Neural progenitor cell (in vitro differentiated cells): Measurements from ENCODE around the gene MYO18B. TPM values are rescaled to one million over a fixed set of nuclear protein-coding genes. Genes with fewer than 3 reads are reported as not detected.

Experiments used
- DNase-seq: peaks from one replicate; pipeline ENCODE4 v3.0.0-alpha.2; 2016; ENCODE audit warnings: low spot score
- H2AFZ ChIP-seq: fragments of 200-600 bp; sonication (generic); replicated peaks from 2 replicates; pipeline ENCODE4 v1.6.1; 2016; ENCODE audit warnings: antibody characterized with exemption
- H3F3A ChIP-seq: fragments of 200-600 bp; sonication (generic); 2 replicates; pipeline ENCODE4 v1.6.1; 2016; ENCODE audit warnings: antibody characterized with exemption, low read depth
- H3K27ac ChIP-seq: fragments of 200-600 bp; sonication (generic); 2 replicates; pipeline ENCODE4 v1.5.1; 2016; ENCODE audit warnings: mild to moderate bottlenecking
- H3K27me3 ChIP-seq: fragments of 200-600 bp; sonication (generic); 2 replicates; pipeline ENCODE4 v1.6.1; 2016; ENCODE audit warnings: mild to moderate bottlenecking, moderate library complexity
- H3K36me3 ChIP-seq: fragments of 200-600 bp; sonication (generic); 2 replicates; pipeline ENCODE4 v1.5.1; 2016
- H3K4me1 ChIP-seq: fragments of 200-600 bp; sonication (generic); 2 replicates; pipeline ENCODE4 v1.6.1; 2016; ENCODE audit warnings: mixed run types
- H3K4me2 ChIP-seq: fragments of 200-600 bp; sonication (generic); 2 replicates; pipeline ENCODE4 v1.6.1; 2016
- H3K4me3 ChIP-seq: fragments of 200-600 bp; sonication (generic); 2 replicates; pipeline ENCODE4 v1.5.1; 2016
- H3K79me2 ChIP-seq: fragments of 200-600 bp; sonication (generic); 2 replicates; pipeline ENCODE4 v1.6.1; 2016; ENCODE audit warnings: low read depth
- H3K9ac ChIP-seq: fragments of 200-600 bp; sonication (generic); 2 replicates; pipeline ENCODE4 v1.6.1; 2016
- H3K9me3 ChIP-seq: fragments of 200-600 bp; sonication (generic); 2 replicates; pipeline ENCODE4 v1.5.1; 2016; ENCODE audit warnings: low read depth
- H4K20me1 ChIP-seq: fragments of 200-600 bp; sonication (generic); 2 replicates; pipeline ENCODE4 v1.6.1; 2016; ENCODE audit warnings: low read depth
- H3K27ac Mint-ChIP-seq: 3 replicates; pipeline ENCODE4 v1.8.0; 2021; ENCODE audit warnings: mixed read lengths
- H3K27me3 Mint-ChIP-seq: 2 replicates; pipeline ENCODE4 v1.8.0; 2022; ENCODE audit warnings: low read depth, mild to moderate bottlenecking, inconsistent platforms, moderate library complexity, mixed read lengths; ENCODE audit not compliant: insufficient read depth
- H3K36me3 Mint-ChIP-seq: 3 replicates; pipeline ENCODE4 v1.8.0; 2021; ENCODE audit warnings: mixed read lengths
- H3K4me1 Mint-ChIP-seq: 3 replicates; pipeline ENCODE4 v1.8.0; 2021; ENCODE audit warnings: mixed read lengths
- H3K4me3 Mint-ChIP-seq: 3 replicates; pipeline ENCODE4 v1.8.0; 2021; ENCODE audit warnings: mild to moderate bottlenecking, moderate library complexity, mixed read lengths
- H3K9me3 Mint-ChIP-seq: 3 replicates; pipeline ENCODE4 v1.8.0; 2020; ENCODE audit warnings: mixed read lengths
- CTCF ChIP-seq: fragments of 200-600 bp; sonication (generic); IDR thresholded peaks from 2 replicates; pipeline ENCODE4 v1.5.1; 2017; ENCODE audit warnings: antibody characterized with exemption, mild to moderate bottlenecking
- EZH2 ChIP-seq: fragments of 200-600 bp; sonication (generic); IDR thresholded peaks from 2 replicates; pipeline ENCODE4 v1.6.1; 2017; ENCODE audit warnings: antibody characterized with exemption, mild to moderate bottlenecking, moderate library complexity
- EZH2phosphoT487 ChIP-seq: fragments of 200-600 bp; sonication (generic); IDR thresholded peaks from 2 replicates; pipeline ENCODE4 v1.6.1; 2017; ENCODE audit warnings: antibody characterized with exemption
- total RNA-seq: library from RNA; depleted of rRNA; stranded (reverse); fragments of >200 nt; gene quantifications from 2 replicates; pipeline ENCODE4 v1.2.3, GENCODE V29; 2015; ENCODE audit warnings: low replicate concordance

Gene MYO18B
- total RNA-seq, 1 donor from 2014 or later, result not detected

GRCh38 chr22:25711491-25711890 is 30.5 kb upstream of the MYO18B start:
- peaks cover 5% of the 10 kb centered on the region for H3K4me1 Mint-ChIP-seq
- Histone ChIP-seq H3K4me2 (no peak overlapping the region), H3K27ac (no peak overlapping the region), H3K36me3 (no peaks in the 10 kb centered on the region), H3K79me2 (no peaks in the 10 kb centered on the region), H3K9me3 (no peaks in the 10 kb centered on the region), H4K20me1 (no peaks in the 10 kb centered on the region), H3K4me3 (no peak overlapping the region), H3K27me3 (no peaks in the 10 kb centered on the region), H3K4me1 (peaks cover 3% of the 10 kb centered on the region), H3F3A (no peaks in the 10 kb centered on the region), H3K9ac (no peak overlapping the region), H2AFZ (no peak overlapping the region)
- DNase-seq, result no peak
- no peak for TF ChIP-seq EZH2phosphoT487
- TF ChIP-seq EZH2, result no peak
- no peak for TF ChIP-seq CTCF
- no peak overlapping the region for H3K4me3 Mint-ChIP-seq
- no peaks in the 10 kb centered on the region for H3K9me3 Mint-ChIP-seq
- H3K27ac Mint-ChIP-seq, result no peak overlapping the region
- H3K27me3 Mint-ChIP-seq, result no peaks in the 10 kb centered on the region
- no peaks in the 10 kb centered on the region for H3K36me3 Mint-ChIP-seq

GRCh38 chr22:25712661-25713400 is 29.2 kb upstream of the MYO18B start:
- Histone ChIP-seq H3K27me3 (no peaks in the 10 kb centered on the region), H3K9me3 (no peaks in the 10 kb centered on the region), H3K4me2 (no peak overlapping the region), H3K4me1 (peaks cover 12% of the 10 kb centered on the region), H3K9ac (no peak overlapping the region), H3K79me2 (no peaks in the 10 kb centered on the region), H3K27ac (no peak overlapping the region), H4K20me1 (no peaks in the 10 kb centered on the region), H3K4me3 (no peak overlapping the region), H2AFZ (no peak overlapping the region), H3F3A (no peaks in the 10 kb centered on the region), H3K36me3 (no peaks in the 10 kb centered on the region)
- Mint-ChIP-seq H3K27ac (no peak overlapping the region), H3K4me3 (no peak overlapping the region), H3K27me3 (no peaks in the 10 kb centered on the region), H3K9me3 (no peaks in the 10 kb centered on the region), H3K4me1 (peaks cover 5% of the 10 kb centered on the region), H3K36me3 (no peaks in the 10 kb centered on the region)
- TF ChIP-seq CTCF (no peak), EZH2 (no peak), EZH2phosphoT487 (no peak)
- DNase-seq, result no peak

GRCh38 chr22:25714070-25714469 is 27.9 kb upstream of the MYO18B start:
- no peaks in the 10 kb centered on the region for H3K9me3 Mint-ChIP-seq
- H3K27me3 Mint-ChIP-seq, result no peaks in the 10 kb centered on the region
- H3K36me3 Mint-ChIP-seq, result no peaks in the 10 kb centered on the region
- Histone ChIP-seq H3K9ac (no peak overlapping the region), H3K79me2 (no peaks in the 10 kb centered on the region), H3K27me3 (no peaks in the 10 kb centered on the region), H2AFZ (no peak overlapping the region), H3K9me3 (no peaks in the 10 kb centered on the region), H3K27ac (no peak overlapping the region), H3K4me3 (no peak overlapping the region), H3K36me3 (no peaks in the 10 kb centered on the region), H3K4me2 (no peak overlapping the region), H4K20me1 (no peaks in the 10 kb centered on the region), H3F3A (no peaks in the 10 kb centered on the region), H3K4me1 (peaks cover 12% of the 10 kb centered on the region)
- H3K27ac Mint-ChIP-seq, result no peak overlapping the region
- TF ChIP-seq CTCF (no peak), EZH2phosphoT487 (no peak), EZH2 (no peak)
- H3K4me1 Mint-ChIP-seq, result peaks cover 5% of the 10 kb centered on the region
- DNase-seq, result no peak
- H3K4me3 Mint-ChIP-seq, result no peak overlapping the region
